ENCODE data around the gene DNAAF5.

DNAAF5 gene

GRCh38 chr7:726084-726853, at the start of gene DNAAF5:
TSS of gene DNAAF5 (plus strand) at chr7:726699. CDS start at chr7:726721, 22 bp downstream.
- H3K9me3 ChIP-seq: peaks cover 40% of the 10 kb centered on the region
- peaks cover 52% of the 10 kb centered on the region for H3K36me3 ChIP-seq
- H3K4me2 ChIP-seq: peak within 1 kb of the TSS; percentile 96
- H3K27ac ChIP-seq: peak within 1 kb of the TSS; percentile 92
- peak within 1 kb of the TSS; percentile 90 for H3K9ac ChIP-seq
- H3K4me1 ChIP-seq: peaks cover 51% of the 10 kb centered on the region
- peaks cover 29% of the 10 kb centered on the region for H4K20me1 ChIP-seq
- TF ChIP-seq Cebpa-rat (IDR thresholded peaks at IDR 0.05): no peak
- no peaks in the 10 kb centered on the region for H3K27me3 ChIP-seq
- H3K4me3 ChIP-seq: peak within 1 kb of the TSS; percentile 99

GRCh38 chr7:676972-677385, 49.5 kb upstream of the DNAAF5 start:
- Histone ChIP-seq H3K9me3 (peaks cover 24% of the 10 kb centered on the region), H3K36me3 (peaks cover 21% of the 10 kb centered on the region), H3K27me3 (no peaks in the 10 kb centered on the region), H3K4me2 (peak overlapping the region; percentile 74), H3K27ac (peak overlapping the region; percentile 27; the same call in 1 of the 2 replicates), H4K20me1 (no peaks in the 10 kb centered on the region), H3K9ac (no peak overlapping the region), H3K4me1 (peaks cover 27% of the 10 kb centered on the region), H3K4me3 (no peak overlapping the region)
- no peak for TF ChIP-seq Cebpa-rat (IDR thresholded peaks at IDR 0.05)

GRCh38 chr7:680411-681127, 45.9 kb upstream of the DNAAF5 start:
- H3K4me2 ChIP-seq: no peak overlapping the region
- no peaks in the 10 kb centered on the region for H3K27me3 ChIP-seq
- H3K9me3 ChIP-seq: peaks cover 56% of the 10 kb centered on the region
- H3K36me3 ChIP-seq: peaks cover 41% of the 10 kb centered on the region
- H3K4me1 ChIP-seq: peaks cover 21% of the 10 kb centered on the region
- no peak for TF ChIP-seq Cebpa-rat (IDR thresholded peaks at IDR 0.05)
- no peak overlapping the region for H3K27ac ChIP-seq
- H4K20me1 ChIP-seq: no peaks in the 10 kb centered on the region
- no peak overlapping the region for H3K4me3 ChIP-seq
- H3K9ac ChIP-seq: no peak overlapping the region

GRCh38 chr7:681551-682307, 44.8 kb upstream of the DNAAF5 start:
- TF ChIP-seq Cebpa-rat (IDR thresholded peaks at IDR 0.05): no peak
- no peaks in the 10 kb centered on the region for H4K20me1 ChIP-seq
- H3K36me3 ChIP-seq: peaks cover 41% of the 10 kb centered on the region
- H3K4me1 ChIP-seq: peaks cover 10% of the 10 kb centered on the region
- H3K9me3 ChIP-seq: peaks cover 67% of the 10 kb centered on the region
- H3K27me3 ChIP-seq: no peaks in the 10 kb centered on the region
- H3K9ac ChIP-seq: no peak overlapping the region
- no peak overlapping the region for H3K27ac ChIP-seq
- H3K4me3 ChIP-seq: no peak overlapping the region
- no peak overlapping the region for H3K4me2 ChIP-seq

- Histone ChIP-seq H3K4me2 (no peak overlapping the region), H3K36me3 (peaks cover 41% of the 10 kb centered on the region), H3K9me3 (peaks cover 78% of the 10 kb centered on the region), H3K27me3 (no peaks in the 10 kb centered on the region), H4K20me1 (no peaks in the 10 kb centered on the region), H3K9ac (no peak overlapping the region), H3K4me1 (0 out of 2 replicates have a peak, but pooled peaks cover 4% of the 10 kb centered on the region), H3K4me3 (no peak overlapping the region), H3K27ac (no peak overlapping the region)
- TF ChIP-seq Cebpa-rat (IDR thresholded peaks at IDR 0.05): no peak
Observed at GRCh38 chr7:682810-683209, 43.7 kb upstream of the DNAAF5 start.

- H3K4me2 ChIP-seq: no peak overlapping the region
- H3K4me3 ChIP-seq: no peak overlapping the region
- H3K9ac ChIP-seq: no peak overlapping the region
- no peak for TF ChIP-seq Cebpa-rat (IDR thresholded peaks at IDR 0.05)
- H4K20me1 ChIP-seq: no peaks in the 10 kb centered on the region
- H3K27me3 ChIP-seq: no peaks in the 10 kb centered on the region
- no peak overlapping the region for H3K27ac ChIP-seq
- no peaks in the 10 kb centered on the region for H3K4me1 ChIP-seq
- H3K36me3 ChIP-seq: peaks cover 48% of the 10 kb centered on the region
- H3K9me3 ChIP-seq: peaks cover 87% of the 10 kb centered on the region
Observed at GRCh38 chr7:683526-684205, 42.8 kb upstream of the DNAAF5 start.

- H3K9me3 ChIP-seq: peaks cover 94% of the 10 kb centered on the region
Observed at GRCh38 chr7:684416-684815, 42.1 kb upstream of the DNAAF5 start.

GRCh38 chr7:685540-685939, 41.0 kb upstream of the DNAAF5 start:
- Histone ChIP-seq H3K36me3 (peaks cover 37% of the 10 kb centered on the region), H3K4me2 (no peak overlapping the region), H3K4me3 (no peak overlapping the region), H3K27me3 (no peaks in the 10 kb centered on the region), H3K4me1 (peaks cover 12% of the 10 kb centered on the region), H3K27ac (no peak overlapping the region), H3K9ac (no peak overlapping the region), H3K9me3 (peaks cover 88% of the 10 kb centered on the region), H4K20me1 (no peaks in the 10 kb centered on the region)
- TF ChIP-seq Cebpa-rat (IDR thresholded peaks at IDR 0.05): no peak

More at GRCh38 chr7:684416-684815, 42.1 kb upstream of the DNAAF5 start:
- Histone ChIP-seq H3K36me3 (peaks cover 49% of the 10 kb centered on the region), H3K4me3 (no peak overlapping the region), H4K20me1 (no peaks in the 10 kb centered on the region), H3K9ac (no peak overlapping the region), H3K4me2 (no peak overlapping the region), H3K27me3 (no peaks in the 10 kb centered on the region), H3K27ac (no peak overlapping the region), H3K4me1 (peaks cover under 1% of the 10 kb centered on the region; the same call in 1 of the 2 replicates)
- TF ChIP-seq Cebpa-rat (IDR thresholded peaks at IDR 0.05): no peak
